ENCODE data around the gene YBX1. TPM values are rescaled to one million over a fixed set of nuclear protein-coding genes. Genes with fewer than 3 reads are reported as not detected.

YBX1 gene
- total and polyA plus RNA-seq, 2 of the 13 experiments (the other 11 are each of a cell fraction or from before 2014, with no cell fraction given) = 339 to 628 TPM

GRCh38 chr1:42657981-42658876, 24.0 kb upstream of the YBX1 start, which contains the start of gene PPIH (continued):
- TF ChIP-seq ZNF703 (CRISPR knock-in tag; IDR thresholded peaks at IDR 0.05; ENCODE audit: borderline replicate concordance) (no peak), ZNF800 (CRISPR knock-in tag; IDR thresholded peaks at IDR 0.05) (no peak), ZNF83 (CRISPR knock-in tag; IDR thresholded peaks at IDR 0.05; ENCODE audit: borderline replicate concordance) (0 out of 2 replicates have a peak, but pooled peaks have one; percentile 61), PTBP1 (IDR thresholded peaks at IDR 0.05; ENCODE audit: low read depth, low read length, poor library complexity, severe bottlenecking) (no peak), GATAD1 (CRISPR knock-in tag; IDR thresholded peaks at IDR 0.05) (peak; percentile 97), ZNF772 (CRISPR knock-in tag; IDR thresholded peaks at IDR 0.05) (peak; percentile 94), ZNF777 (CRISPR knock-in tag; IDR thresholded peaks at IDR 0.05) (0 out of 2 replicates have a peak, but pooled peaks have one; percentile 15), ZNF446 (CRISPR knock-in tag; IDR thresholded peaks at IDR 0.05) (peak; percentile 71; the same call in 1 of the 2 replicates), ZNF224 (CRISPR knock-in tag; IDR thresholded peaks at IDR 0.05) (no peak; the same call in 1 of the 2 replicates), SNAI1 (CRISPR knock-in tag; IDR thresholded peaks at IDR 0.05; ENCODE audit: borderline replicate concordance) (no peak), GABPB1 (CRISPR knock-in tag; IDR thresholded peaks at IDR 0.05) (peak; percentile 100), DRAP1 (CRISPR knock-in tag; IDR thresholded peaks at IDR 0.05) (peak; percentile 72), MTERF4 (CRISPR knock-in tag; IDR thresholded peaks at IDR 0.05) (peak; percentile 93), SMARCC2 (IDR thresholded peaks at IDR 0.05) (no peak), ZNF143 (CRISPR knock-in tag; IDR thresholded peaks at IDR 0.05) (peak; percentile 49; the same call in 1 of the 2 replicates), ZNF546 (CRISPR knock-in tag; conservative IDR thresholded peaks at IDR 0.05) (no peak), ZNF558 (CRISPR knock-in tag; IDR thresholded peaks at IDR 0.05; ENCODE audit: borderline replicate concordance) (peak; percentile 67; the same call in 1 of the 2 replicates), ZNF839 (CRISPR knock-in tag; IDR thresholded peaks at IDR 0.05; ENCODE audit: borderline replicate concordance) (peak; percentile 63; the same call in 1 of the 2 replicates), ZBTB25 (CRISPR knock-in tag; IDR thresholded peaks at IDR 0.05) (peak; percentile 73), GRHL1 (CRISPR knock-in tag; conservative IDR thresholded peaks at IDR 0.05) (no peak), AHR (CRISPR knock-in tag; IDR thresholded peaks at IDR 0.05) (no peak; the same call in 1 of the 2 replicates), ZNF720 (CRISPR knock-in tag; IDR thresholded peaks at IDR 0.05) (no peak; the same call in 1 of the 2 replicates), GFI1 (CRISPR knock-in tag; IDR thresholded peaks at IDR 0.05; ENCODE audit: borderline replicate concordance) (peak; percentile 67; the same call in 1 of the 2 replicates)

All from HepG2 (cell line).